ENCODE measurements around the gene CA11. TPM values are rescaled to one million over a fixed set of nuclear protein-coding genes. Genes with fewer than 3 reads are reported as not detected.

CA11 gene
- total and polyA plus RNA-seq, 2 donors (not counting 1 experiment from before 2014, with no cell fraction given): 1.7 to 4.1 TPM

DNA sequence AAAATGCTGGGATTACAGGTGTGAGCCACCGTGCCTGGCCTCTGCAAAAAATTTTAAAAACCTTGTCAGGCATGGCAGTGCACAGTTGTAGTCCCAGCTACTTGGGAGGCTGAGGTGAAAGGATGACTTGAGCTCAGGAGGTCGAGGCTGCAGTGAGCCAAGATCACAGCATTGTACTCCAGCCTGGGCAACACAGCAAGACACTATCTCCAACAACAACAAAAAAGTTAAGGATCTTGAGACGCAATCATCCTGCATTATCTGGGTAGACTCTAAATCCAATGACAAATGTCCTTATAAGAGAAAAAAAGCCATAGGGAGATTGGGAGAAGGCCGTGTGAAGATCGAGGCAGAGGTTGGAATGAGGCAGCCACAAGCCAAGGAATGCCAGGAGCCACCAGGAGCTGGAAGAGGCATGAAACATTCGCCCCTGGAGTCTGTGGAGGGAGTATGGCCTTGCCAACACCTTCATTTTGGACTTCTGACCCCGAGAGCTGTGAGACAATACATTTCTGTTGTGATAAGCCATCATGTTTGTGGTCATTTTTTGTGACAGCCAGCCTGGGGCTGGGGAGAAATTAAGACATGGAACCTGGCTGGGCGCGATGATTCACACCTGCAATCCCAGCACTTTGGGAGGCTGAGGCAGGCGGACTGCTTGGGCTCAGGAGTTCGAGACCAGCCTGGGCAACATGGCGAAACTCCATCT lies 5.1 kb upstream of the CA11 start:
- no peak overlapping the region for H3K27ac ChIP-seq (ENCODE audit: insufficient read depth, low read length)
- no peaks in the 10 kb centered on the region for H3K79me2 ChIP-seq (ENCODE audit: control insufficient read depth, insufficient read depth, low read length)
- no peak for DNase-seq (ENCODE audit: low read depth in 2 of 2)
- no peaks in the 10 kb centered on the region for H3K27me3 ChIP-seq (ENCODE audit: control insufficient read depth, insufficient read depth, low read length)
- H3K9me3 ChIP-seq (ENCODE audit: control insufficient read depth, insufficient read depth, low read depth, low read length): no peaks in the 10 kb centered on the region
- no peak overlapping the region for H3K9ac ChIP-seq (ENCODE audit: insufficient read depth, low read length)
- peaks cover 5% of the 10 kb centered on the region for H3K4me1 ChIP-seq (ENCODE audit: control insufficient read depth, extremely low read depth, insufficient read depth, low read length)
- H2AFZ ChIP-seq (ENCODE audit: low read length): no peak overlapping the region
- no peak for TF ChIP-seq EZH2 (IDR thresholded peaks at IDR 0.05; ENCODE audit: low read length, missing control alignments)
- TF ChIP-seq, protein P1, sequence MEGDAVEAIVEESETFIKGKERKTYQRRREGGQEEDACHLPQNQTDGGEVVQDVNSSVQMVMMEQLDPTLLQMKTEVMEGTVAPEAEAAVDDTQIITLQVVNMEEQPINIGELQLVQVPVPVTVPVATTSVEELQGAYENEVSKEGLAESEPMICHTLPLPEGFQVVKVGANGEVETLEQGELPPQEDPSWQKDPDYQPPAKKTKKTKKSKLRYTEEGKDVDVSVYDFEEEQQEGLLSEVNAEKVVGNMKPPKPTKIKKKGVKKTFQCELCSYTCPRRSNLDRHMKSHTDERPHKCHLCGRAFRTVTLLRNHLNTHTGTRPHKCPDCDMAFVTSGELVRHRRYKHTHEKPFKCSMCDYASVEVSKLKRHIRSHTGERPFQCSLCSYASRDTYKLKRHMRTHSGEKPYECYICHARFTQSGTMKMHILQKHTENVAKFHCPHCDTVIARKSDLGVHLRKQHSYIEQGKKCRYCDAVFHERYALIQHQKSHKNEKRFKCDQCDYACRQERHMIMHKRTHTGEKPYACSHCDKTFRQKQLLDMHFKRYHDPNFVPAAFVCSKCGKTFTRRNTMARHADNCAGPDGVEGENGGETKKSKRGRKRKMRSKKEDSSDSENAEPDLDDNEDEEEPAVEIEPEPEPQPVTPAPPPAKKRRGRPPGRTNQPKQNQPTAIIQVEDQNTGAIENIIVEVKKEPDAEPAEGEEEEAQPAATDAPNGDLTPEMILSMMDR (conservative IDR thresholded peaks at IDR 0.05 in 1 of 2, IDR thresholded peaks at IDR 0.05 in 1 of 2; ENCODE audit: low read depth in 1 of 2, low read length in 2 of 2): no peak
- no peaks in the 10 kb centered on the region for H3K36me3 ChIP-seq (ENCODE audit: control insufficient read depth, insufficient read depth, low read length)
- H3K4me2 ChIP-seq (ENCODE audit: extremely low read depth, insufficient read depth, low read length): no peak overlapping the region
- no peak overlapping the region for H3K4me3 ChIP-seq (replicated peaks in 1 of 4; ENCODE audit: control extremely low read depth in 1 of 4, insufficient read depth in 1 of 4, low read depth in 3 of 4, low read length in 4 of 4)
- no peaks in the 10 kb centered on the region for H4K20me1 ChIP-seq (ENCODE audit: control insufficient read depth, extremely low read depth, insufficient read depth, low read length)

DNA sequence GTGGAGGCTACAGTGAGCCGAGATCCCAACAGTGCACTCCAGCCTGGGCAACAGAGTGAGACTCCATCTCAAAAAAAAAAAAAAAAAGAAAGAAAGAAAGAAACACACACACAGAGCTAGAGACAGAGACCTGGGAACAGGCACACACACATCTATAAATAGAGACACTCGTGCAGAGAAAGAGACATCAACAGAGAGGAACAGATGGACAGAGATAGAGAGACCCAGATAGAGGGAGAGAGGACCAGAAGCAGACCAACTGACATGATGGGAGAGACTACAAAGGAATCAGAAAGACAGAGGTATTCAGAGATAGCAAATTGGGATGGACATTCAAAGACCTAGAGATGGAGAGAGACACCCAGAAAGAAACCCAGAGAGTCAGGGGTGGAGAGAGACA lies 2.1 kb upstream of the CA11 start:
- H3K4me3 ChIP-seq (replicated peaks in 1 of 4; ENCODE audit: control extremely low read depth in 1 of 4, insufficient read depth in 1 of 4, low read depth in 3 of 4, low read length in 4 of 4): no peak overlapping the region
- no peaks in the 10 kb centered on the region for H3K27me3 ChIP-seq (ENCODE audit: control insufficient read depth, insufficient read depth, low read length)
- no peaks in the 10 kb centered on the region for H3K36me3 ChIP-seq (ENCODE audit: control insufficient read depth, insufficient read depth, low read length)
- H3K4me2 ChIP-seq (ENCODE audit: extremely low read depth, insufficient read depth, low read length): no peak overlapping the region
- H4K20me1 ChIP-seq (ENCODE audit: control insufficient read depth, extremely low read depth, insufficient read depth, low read length): no peaks in the 10 kb centered on the region
- H3K9me3 ChIP-seq (ENCODE audit: control insufficient read depth, insufficient read depth, low read depth, low read length): no peaks in the 10 kb centered on the region
- TF ChIP-seq, protein P1 (conservative IDR thresholded peaks at IDR 0.05 in 1 of 2, IDR thresholded peaks at IDR 0.05 in 1 of 2; ENCODE audit: low read depth in 1 of 2, low read length in 2 of 2): no peak
- no peak for TF ChIP-seq EZH2 (IDR thresholded peaks at IDR 0.05; ENCODE audit: low read length, missing control alignments)
- no peak overlapping the region for H3K27ac ChIP-seq (ENCODE audit: insufficient read depth, low read length)
- H3K79me2 ChIP-seq (ENCODE audit: control insufficient read depth, insufficient read depth, low read length): no peaks in the 10 kb centered on the region
- H3K9ac ChIP-seq (ENCODE audit: insufficient read depth, low read length): no peak overlapping the region
- no peak overlapping the region for H2AFZ ChIP-seq (ENCODE audit: low read length)
- DNase-seq (ENCODE audit: low read depth in 2 of 2): no peak
- peaks cover 2% of the 10 kb centered on the region for H3K4me1 ChIP-seq (ENCODE audit: control insufficient read depth, extremely low read depth, insufficient read depth, low read length)

DNA sequence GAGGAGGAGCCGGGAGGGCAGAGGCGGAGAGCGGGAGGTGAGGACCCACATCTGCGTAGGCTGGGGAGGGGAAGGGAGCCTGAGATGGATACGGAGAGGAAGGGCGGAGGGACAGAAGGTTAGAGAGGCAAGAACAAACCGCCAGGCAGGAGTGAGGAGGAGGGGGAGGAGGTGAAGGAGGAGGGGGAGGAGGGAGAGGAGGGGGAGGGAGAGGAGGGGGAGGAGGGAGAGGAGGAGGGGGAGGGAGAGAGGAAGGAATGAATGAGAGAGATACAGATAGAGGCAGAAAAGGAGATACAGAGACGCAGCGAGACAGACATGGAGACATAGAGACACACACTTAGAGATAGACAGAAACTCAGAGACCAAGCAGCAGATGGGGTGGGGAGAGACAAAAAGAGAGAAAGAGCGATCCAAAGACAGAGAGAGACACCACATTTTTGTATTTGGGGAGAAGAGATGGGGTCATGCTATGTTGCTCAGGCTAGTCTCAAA lies 782 bp upstream of the CA11 start:
- Histone ChIP-seq H3K36me3 (ENCODE audit: control insufficient read depth, insufficient read depth, low read length) (no peaks in the 10 kb centered on the region), H3K4me3 (replicated peaks in 1 of 4; ENCODE audit: control extremely low read depth in 1 of 4, insufficient read depth in 1 of 4, low read depth in 3 of 4, low read length in 4 of 4) (peak overlapping the region in 1 of 4 experiments; percentile 63), H2AFZ (ENCODE audit: low read length) (no peak overlapping the region), H4K20me1 (ENCODE audit: control insufficient read depth, extremely low read depth, insufficient read depth, low read length) (no peaks in the 10 kb centered on the region), H3K79me2 (ENCODE audit: control insufficient read depth, insufficient read depth, low read length) (no peaks in the 10 kb centered on the region), H3K4me2 (ENCODE audit: extremely low read depth, insufficient read depth, low read length) (no peak overlapping the region), H3K4me1 (ENCODE audit: control insufficient read depth, extremely low read depth, insufficient read depth, low read length) (peaks cover 2% of the 10 kb centered on the region), H3K27me3 (ENCODE audit: control insufficient read depth, insufficient read depth, low read length) (no peaks in the 10 kb centered on the region), H3K9me3 (ENCODE audit: control insufficient read depth, insufficient read depth, low read depth, low read length) (no peaks in the 10 kb centered on the region), H3K9ac (ENCODE audit: insufficient read depth, low read length) (no peak overlapping the region), H3K27ac (ENCODE audit: insufficient read depth, low read length) (no peak overlapping the region)
- TF ChIP-seq EZH2 (IDR thresholded peaks at IDR 0.05; ENCODE audit: low read length, missing control alignments): no peak
- TF ChIP-seq, protein P1 (conservative IDR thresholded peaks at IDR 0.05 in 1 of 2, IDR thresholded peaks at IDR 0.05 in 1 of 2; ENCODE audit: low read depth in 1 of 2, low read length in 2 of 2): no peak
- DNase-seq (ENCODE audit: low read depth in 2 of 2): peak in 1 of 2 donors; percentile 79
